Endothelial cell (in vitro differentiated cells): ENCODE measurements around the gene ITGA2. TPM values are rescaled to one million over a fixed set of nuclear protein-coding genes. Genes with fewer than 3 reads are reported as not detected.

Experiments used
- DNase-seq: peaks from one replicate; pipeline ENCODE4 v3.0.0; 2021; ENCODE audit warnings: low spot score
- H3K27ac Mint-ChIP-seq: one replicate; pipeline ENCODE4 v1.8.0; 2021; ENCODE audit warnings: mixed read lengths, inconsistent platforms; ENCODE audit not compliant: unreplicated experiment
- H3K27me3 Mint-ChIP-seq: one replicate; pipeline ENCODE4 v1.8.0; 2021; ENCODE audit warnings: mild to moderate bottlenecking, moderate library complexity, mixed read lengths, inconsistent platforms; ENCODE audit not compliant: unreplicated experiment
- H3K36me3 Mint-ChIP-seq: one replicate; pipeline ENCODE4 v1.8.0; 2021; ENCODE audit warnings: mild to moderate bottlenecking, low read depth, mixed read lengths, inconsistent platforms; ENCODE audit not compliant: unreplicated experiment
- H3K4me1 Mint-ChIP-seq: one replicate; pipeline ENCODE4 v1.8.0; 2021; ENCODE audit warnings: mild to moderate bottlenecking, mixed read lengths, inconsistent platforms; ENCODE audit not compliant: unreplicated experiment
- H3K4me3 Mint-ChIP-seq: one replicate; pipeline ENCODE4 v1.8.0; 2021; ENCODE audit warnings: mild to moderate bottlenecking, mixed read lengths, inconsistent platforms; ENCODE audit not compliant: unreplicated experiment
- H3K9me3 Mint-ChIP-seq: one replicate; pipeline ENCODE4 v1.8.0; 2021; ENCODE audit warnings: mixed read lengths, inconsistent platforms; ENCODE audit not compliant: unreplicated experiment
- total RNA-seq: library from RNA; stranded (reverse); fragmentation: NEBNext Ultra II Directional; extraction: Animal tissue kit (Norgen Biotek cat#: 25700); gene quantifications from one replicate; pipeline ENCODE4 v1.2.1, GENCODE V29; 2021; ENCODE audit not compliant: unreplicated experiment
- TF ChIP-seq, protein P1 (sequence below): fragments of 200-600 bp; sonication (generic); IDR thresholded peaks from one replicate; pipeline ENCODE4 v1.5.0; 2021; ENCODE audit warnings: antibody characterized with exemption; ENCODE audit not compliant: unreplicated experiment

The ITGA2 gene
- total RNA-seq, 1 donor from 2014 or later = 15.1 TPM

- no peak overlapping the region for H3K27ac Mint-ChIP-seq
- H3K4me3 Mint-ChIP-seq = no peak overlapping the region
- no peaks in the 10 kb centered on the region for H3K27me3 Mint-ChIP-seq
- H3K36me3 Mint-ChIP-seq = no peaks in the 10 kb centered on the region
- DNase-seq = no peak
- H3K9me3 Mint-ChIP-seq = no peaks in the 10 kb centered on the region
- TF ChIP-seq, protein P1, sequence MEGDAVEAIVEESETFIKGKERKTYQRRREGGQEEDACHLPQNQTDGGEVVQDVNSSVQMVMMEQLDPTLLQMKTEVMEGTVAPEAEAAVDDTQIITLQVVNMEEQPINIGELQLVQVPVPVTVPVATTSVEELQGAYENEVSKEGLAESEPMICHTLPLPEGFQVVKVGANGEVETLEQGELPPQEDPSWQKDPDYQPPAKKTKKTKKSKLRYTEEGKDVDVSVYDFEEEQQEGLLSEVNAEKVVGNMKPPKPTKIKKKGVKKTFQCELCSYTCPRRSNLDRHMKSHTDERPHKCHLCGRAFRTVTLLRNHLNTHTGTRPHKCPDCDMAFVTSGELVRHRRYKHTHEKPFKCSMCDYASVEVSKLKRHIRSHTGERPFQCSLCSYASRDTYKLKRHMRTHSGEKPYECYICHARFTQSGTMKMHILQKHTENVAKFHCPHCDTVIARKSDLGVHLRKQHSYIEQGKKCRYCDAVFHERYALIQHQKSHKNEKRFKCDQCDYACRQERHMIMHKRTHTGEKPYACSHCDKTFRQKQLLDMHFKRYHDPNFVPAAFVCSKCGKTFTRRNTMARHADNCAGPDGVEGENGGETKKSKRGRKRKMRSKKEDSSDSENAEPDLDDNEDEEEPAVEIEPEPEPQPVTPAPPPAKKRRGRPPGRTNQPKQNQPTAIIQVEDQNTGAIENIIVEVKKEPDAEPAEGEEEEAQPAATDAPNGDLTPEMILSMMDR = no peak
- peaks cover 10% of the 10 kb centered on the region for H3K4me1 Mint-ChIP-seq
These were observed 52.0 kb downstream of the ITGA2 start for GRCh38 chr5:53041071-53041692.

GRCh38 chr5:53041740-53042139, 52.6 kb downstream of the ITGA2 start:
- H3K4me1 Mint-ChIP-seq = peaks cover 10% of the 10 kb centered on the region
- H3K27me3 Mint-ChIP-seq = no peaks in the 10 kb centered on the region
- TF ChIP-seq, protein P1 = no peak
- H3K36me3 Mint-ChIP-seq = no peaks in the 10 kb centered on the region
- H3K27ac Mint-ChIP-seq = no peak overlapping the region
- no peak for DNase-seq
- H3K9me3 Mint-ChIP-seq = no peaks in the 10 kb centered on the region
- H3K4me3 Mint-ChIP-seq = no peak overlapping the region

DNA sequence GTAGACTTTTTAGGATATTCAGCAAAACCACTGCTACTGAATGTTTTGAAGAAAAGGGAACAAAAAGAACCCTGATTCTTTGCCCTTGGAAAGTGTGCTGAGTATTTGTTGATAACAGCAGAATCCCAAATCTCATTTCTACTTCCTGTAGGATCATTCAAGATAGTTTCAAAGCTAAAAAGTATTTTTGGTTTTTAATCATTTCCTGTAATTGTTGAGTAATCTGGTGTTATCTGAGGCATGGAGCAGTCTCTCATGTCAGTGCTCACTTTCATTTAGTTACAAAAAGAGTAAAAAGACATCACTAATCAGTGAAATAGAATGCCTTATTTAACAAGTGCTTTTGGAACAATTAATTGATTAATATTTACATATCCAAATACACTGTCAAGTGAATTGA, 56.1 kb downstream of the ITGA2 start:
- no peak overlapping the region for H3K4me3 Mint-ChIP-seq
- H3K9me3 Mint-ChIP-seq = no peaks in the 10 kb centered on the region
- H3K4me1 Mint-ChIP-seq = no peaks in the 10 kb centered on the region
- no peak overlapping the region for H3K27ac Mint-ChIP-seq
- TF ChIP-seq, protein P1 = no peak
- H3K27me3 Mint-ChIP-seq = no peaks in the 10 kb centered on the region
- no peaks in the 10 kb centered on the region for H3K36me3 Mint-ChIP-seq
- no peak for DNase-seq

GRCh38 chr5:53048248-53048647, 59.1 kb downstream of the ITGA2 start:
- Mint-ChIP-seq H3K9me3 (no peaks in the 10 kb centered on the region), H3K36me3 (no peaks in the 10 kb centered on the region), H3K27ac (no peak overlapping the region), H3K4me1 (no peaks in the 10 kb centered on the region), H3K27me3 (no peaks in the 10 kb centered on the region), H3K4me3 (no peak overlapping the region)
- TF ChIP-seq, protein P1 = no peak
- no peak for DNase-seq

DNA sequence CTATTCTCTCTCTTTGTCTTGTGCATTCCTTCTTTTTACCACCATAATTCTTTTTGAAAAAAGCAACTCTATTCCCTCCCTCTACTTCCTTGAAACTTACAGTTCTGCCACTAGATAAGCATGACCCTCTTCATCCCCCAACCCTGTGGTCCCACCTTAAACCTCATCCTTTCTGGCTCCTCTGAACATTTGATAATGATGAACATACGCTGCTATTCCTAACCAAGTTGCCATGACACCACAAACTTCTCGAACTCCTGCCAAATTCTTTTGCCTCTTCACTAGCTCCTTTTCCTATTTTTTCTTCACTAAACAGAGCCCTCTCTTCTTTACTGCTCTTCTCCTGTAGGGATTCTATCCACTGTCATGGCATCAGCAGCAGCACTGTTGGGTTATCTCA, 63.3 kb downstream of the ITGA2 start:
- Mint-ChIP-seq H3K36me3 (no peaks in the 10 kb centered on the region), H3K4me3 (no peak overlapping the region), H3K27ac (no peak overlapping the region), H3K27me3 (no peaks in the 10 kb centered on the region), H3K9me3 (no peaks in the 10 kb centered on the region), H3K4me1 (no peaks in the 10 kb centered on the region)
- DNase-seq = no peak
- TF ChIP-seq, protein P1 = no peak
